Measurements from ENCODE around the gene C9orf85.

The C9orf85 gene

DNA sequence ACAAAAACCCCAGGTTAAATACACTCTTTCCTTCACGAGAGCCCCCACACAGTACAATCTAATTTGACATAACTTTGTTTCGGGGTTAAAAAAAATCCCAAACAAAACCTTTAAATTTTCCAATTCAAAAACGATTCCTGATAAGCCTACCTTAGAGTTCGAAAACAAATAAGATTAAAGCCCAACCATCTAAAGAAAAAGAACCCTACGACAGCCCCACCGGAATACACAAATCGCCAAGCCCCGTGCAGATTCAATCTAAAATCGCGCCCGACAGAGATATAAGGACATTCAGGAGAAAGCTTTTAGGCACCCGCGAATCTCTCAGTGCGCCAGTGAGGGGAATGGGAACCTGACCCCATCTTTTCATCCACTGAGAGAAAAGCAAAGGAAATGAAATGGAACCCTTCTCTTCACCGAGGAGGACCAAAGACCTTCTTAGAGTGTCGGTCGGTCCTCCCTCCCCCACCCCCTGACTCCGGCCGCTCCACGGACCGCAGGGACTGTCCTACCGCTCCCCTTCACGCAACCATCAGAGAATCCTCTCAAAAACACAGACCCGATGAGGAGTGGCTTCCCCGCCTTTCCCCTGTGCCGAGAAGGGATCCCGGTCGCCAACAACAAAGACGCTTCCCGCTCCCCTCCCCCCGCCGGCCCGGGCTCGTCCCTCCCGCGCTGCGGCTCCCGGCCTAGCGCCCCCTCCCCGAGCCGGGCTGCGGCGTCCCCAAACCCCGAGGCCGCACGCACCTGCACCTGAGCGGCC is 1.4 kb upstream of the C9orf85 start:
- H3K27me3 ChIP-seq (ENCODE audit: control insufficient read depth, insufficient read depth, low read length) = no peaks in the 10 kb centered on the region
- H3K9ac ChIP-seq (ENCODE audit: low read length) = peak overlapping the region; percentile 96
- H3K36me3 ChIP-seq (ENCODE audit: control insufficient read depth, low read depth, low read length) = peaks cover 9% of the 10 kb centered on the region
- H3K9me3 ChIP-seq (ENCODE audit: control insufficient read depth, low read depth, low read length) = no peaks in the 10 kb centered on the region
- H3K4me1 ChIP-seq (ENCODE audit: control insufficient read depth, low read depth, low read length) = peaks cover 14% of the 10 kb centered on the region
- peak overlapping the region; percentile 93 for H3K27ac ChIP-seq (ENCODE audit: low read length)
- H3K4me3 ChIP-seq (ENCODE audit: low read length) = peak overlapping the region; percentile 86

DNA sequence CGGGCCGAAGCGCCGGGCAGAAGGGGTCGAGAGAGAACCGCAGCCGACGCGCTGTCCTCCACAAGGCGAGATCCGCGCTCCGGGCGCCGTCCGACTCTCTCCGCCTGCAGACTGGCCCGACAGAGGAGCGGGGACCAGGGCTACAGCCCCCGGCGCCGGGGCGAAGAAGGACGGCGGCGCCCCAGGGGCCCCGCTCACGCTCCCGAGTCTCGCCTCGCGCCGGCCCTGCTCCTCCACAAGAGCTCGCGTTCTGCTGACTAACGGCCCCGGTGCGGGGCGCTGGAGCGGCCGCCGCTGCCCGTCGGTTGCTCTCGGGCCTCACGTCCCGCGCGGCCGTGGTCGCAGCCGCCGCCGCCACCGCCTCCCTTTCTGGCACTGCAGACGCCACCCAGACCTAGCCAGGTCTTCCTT is 784 bp upstream of the C9orf85 start:
- peak overlapping the region; percentile 86 for H3K4me3 ChIP-seq (ENCODE audit: low read length)
- H3K27me3 ChIP-seq (ENCODE audit: control insufficient read depth, insufficient read depth, low read length) = no peaks in the 10 kb centered on the region
- peak overlapping the region; percentile 65 for H3K27ac ChIP-seq (ENCODE audit: low read length)
- H3K4me1 ChIP-seq (ENCODE audit: control insufficient read depth, low read depth, low read length) = peaks cover 14% of the 10 kb centered on the region
- no peaks in the 10 kb centered on the region for H3K9me3 ChIP-seq (ENCODE audit: control insufficient read depth, low read depth, low read length)
- peaks cover 9% of the 10 kb centered on the region for H3K36me3 ChIP-seq (ENCODE audit: control insufficient read depth, low read depth, low read length)
- peak overlapping the region; percentile 96 for H3K9ac ChIP-seq (ENCODE audit: low read length)

DNA sequence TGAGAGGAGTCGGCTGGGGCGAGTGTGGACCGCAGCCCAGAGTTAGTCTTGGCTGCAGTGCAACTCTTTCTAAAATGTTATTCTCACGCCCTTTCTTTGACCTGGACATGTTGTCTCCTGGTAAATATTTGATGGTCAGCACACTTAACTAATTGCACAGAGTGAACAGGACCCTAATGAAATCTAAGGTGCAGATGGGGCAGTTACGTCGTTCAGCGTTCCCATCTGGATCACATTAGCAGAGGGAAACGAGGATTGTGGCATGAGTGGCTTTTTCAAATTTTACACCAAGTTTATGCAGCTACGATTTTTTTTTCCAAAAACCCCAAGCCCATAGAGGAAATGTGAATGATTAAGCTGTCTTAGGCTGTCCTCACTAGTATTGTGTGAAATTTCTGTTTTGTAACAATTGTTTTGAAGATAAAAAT is 483 bp downstream of the C9orf85 start:
- Histone ChIP-seq H3K9me3 (ENCODE audit: control insufficient read depth, low read depth, low read length) (no peaks in the 10 kb centered on the region), H3K4me3 (ENCODE audit: low read length) (peak overlapping the region; percentile 86), H3K4me1 (ENCODE audit: control insufficient read depth, low read depth, low read length) (peaks cover 16% of the 10 kb centered on the region), H3K9ac (ENCODE audit: low read length) (peak overlapping the region; percentile 65), H3K27me3 (ENCODE audit: control insufficient read depth, insufficient read depth, low read length) (no peaks in the 10 kb centered on the region), H3K36me3 (ENCODE audit: control insufficient read depth, low read depth, low read length) (peaks cover 3% of the 10 kb centered on the region), H3K27ac (ENCODE audit: low read length) (peak overlapping the region; percentile 39)

GRCh38 chr9:71915495-71915894 is 4.1 kb downstream of the C9orf85 start:
- Histone ChIP-seq H3K4me1 (ENCODE audit: control insufficient read depth, low read depth, low read length) (peaks cover 17% of the 10 kb centered on the region), H3K4me3 (ENCODE audit: low read length) (no peak overlapping the region), H3K27me3 (ENCODE audit: control insufficient read depth, insufficient read depth, low read length) (no peaks in the 10 kb centered on the region)

DNA sequence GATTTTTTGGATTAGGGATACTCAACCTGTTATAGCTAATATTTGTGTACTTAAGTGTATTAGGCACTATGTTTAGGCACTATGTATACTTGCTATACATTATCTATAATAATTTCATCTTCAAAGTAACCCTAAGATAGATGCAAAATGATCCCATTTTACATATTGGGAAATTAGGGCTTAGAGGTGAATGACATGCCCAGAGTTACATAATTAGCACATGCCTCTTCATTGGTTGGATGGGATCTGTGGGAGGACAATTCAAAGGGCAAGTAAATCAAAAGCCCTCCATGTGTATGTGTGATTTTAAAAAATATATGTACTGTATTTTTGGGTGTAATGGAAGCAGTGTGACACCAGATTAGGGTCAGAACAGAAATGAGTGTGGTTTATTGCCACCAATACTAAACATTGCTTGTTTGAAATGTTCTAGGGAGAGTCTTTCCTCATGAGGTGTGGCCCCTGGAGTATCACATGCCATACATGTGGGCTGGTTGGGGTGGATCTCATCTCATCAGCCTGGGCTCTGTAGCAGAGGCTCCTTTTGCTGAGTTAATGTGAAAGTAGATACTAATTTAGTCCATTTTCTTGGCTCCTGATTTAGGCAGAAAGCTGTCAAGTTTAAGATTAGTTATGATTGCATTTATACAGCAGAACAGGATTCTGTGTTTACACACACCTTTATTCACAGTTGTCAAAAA is 5.5 kb downstream of the C9orf85 start:
- Histone ChIP-seq H3K27me3 (ENCODE audit: control insufficient read depth, insufficient read depth, low read length) (no peaks in the 10 kb centered on the region), H3K4me3 (ENCODE audit: low read length) (no peak overlapping the region), H3K36me3 (ENCODE audit: control insufficient read depth, low read depth, low read length) (peaks cover 3% of the 10 kb centered on the region), H3K9ac (ENCODE audit: low read length) (no peak overlapping the region), H3K4me1 (ENCODE audit: control insufficient read depth, low read depth, low read length) (peaks cover 27% of the 10 kb centered on the region), H3K9me3 (ENCODE audit: control insufficient read depth, low read depth, low read length) (no peaks in the 10 kb centered on the region), H3K27ac (ENCODE audit: low read length) (no peak overlapping the region)

More at GRCh38 chr9:71915495-71915894, 4.1 kb downstream of the C9orf85 start:
- Histone ChIP-seq H3K9me3 (ENCODE audit: control insufficient read depth, low read depth, low read length) (no peaks in the 10 kb centered on the region), H3K36me3 (ENCODE audit: control insufficient read depth, low read depth, low read length) (peaks cover 3% of the 10 kb centered on the region), H3K9ac (ENCODE audit: low read length) (no peak overlapping the region), H3K27ac (ENCODE audit: low read length) (no peak overlapping the region)

DNA sequence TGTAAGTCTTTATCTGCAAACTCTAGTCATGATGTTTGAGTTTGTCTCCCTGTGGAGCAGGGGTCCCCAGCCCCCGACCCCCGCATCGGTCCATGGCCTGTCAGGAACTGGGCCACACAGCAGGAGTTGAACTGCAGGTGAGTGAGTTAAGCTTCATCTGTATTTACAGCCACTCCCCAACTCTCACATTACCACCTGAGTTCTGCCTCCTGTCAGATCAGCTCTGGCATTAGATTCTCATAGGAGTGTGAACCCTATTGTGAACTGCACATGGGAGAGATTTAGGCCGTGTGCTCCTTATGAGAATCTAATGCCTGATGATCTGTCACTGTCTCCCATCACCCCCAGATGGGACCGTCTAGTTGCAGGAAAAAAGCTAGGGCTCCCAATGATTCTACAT is 7.0 kb downstream of the C9orf85 start:
- H3K9ac ChIP-seq (ENCODE audit: low read length) = no peak overlapping the region
- H3K27ac ChIP-seq (ENCODE audit: low read length) = no peak overlapping the region
- no peak overlapping the region for H3K4me3 ChIP-seq (ENCODE audit: low read length)
- H3K27me3 ChIP-seq (ENCODE audit: control insufficient read depth, insufficient read depth, low read length) = no peaks in the 10 kb centered on the region
- H3K9me3 ChIP-seq (ENCODE audit: control insufficient read depth, low read depth, low read length) = no peaks in the 10 kb centered on the region
- peaks cover 21% of the 10 kb centered on the region for H3K4me1 ChIP-seq (ENCODE audit: control insufficient read depth, low read depth, low read length)
- H3K36me3 ChIP-seq (ENCODE audit: control insufficient read depth, low read depth, low read length) = peaks cover 3% of the 10 kb centered on the region

GRCh38 chr9:71920456-71921189 is 9.2 kb downstream of the C9orf85 start:
- H3K9ac ChIP-seq (ENCODE audit: low read length) = peak overlapping the region; percentile 37
- H3K36me3 ChIP-seq (ENCODE audit: control insufficient read depth, low read depth, low read length) = peaks cover 3% of the 10 kb centered on the region
- H3K4me1 ChIP-seq (ENCODE audit: control insufficient read depth, low read depth, low read length) = peaks cover 28% of the 10 kb centered on the region
- H3K4me3 ChIP-seq (ENCODE audit: low read length) = peak overlapping the region; percentile 12
- no peaks in the 10 kb centered on the region for H3K9me3 ChIP-seq (ENCODE audit: control insufficient read depth, low read depth, low read length)
- H3K27me3 ChIP-seq (ENCODE audit: control insufficient read depth, insufficient read depth, low read length) = no peaks in the 10 kb centered on the region
- H3K27ac ChIP-seq (ENCODE audit: low read length) = peak overlapping the region; percentile 92

DNA sequence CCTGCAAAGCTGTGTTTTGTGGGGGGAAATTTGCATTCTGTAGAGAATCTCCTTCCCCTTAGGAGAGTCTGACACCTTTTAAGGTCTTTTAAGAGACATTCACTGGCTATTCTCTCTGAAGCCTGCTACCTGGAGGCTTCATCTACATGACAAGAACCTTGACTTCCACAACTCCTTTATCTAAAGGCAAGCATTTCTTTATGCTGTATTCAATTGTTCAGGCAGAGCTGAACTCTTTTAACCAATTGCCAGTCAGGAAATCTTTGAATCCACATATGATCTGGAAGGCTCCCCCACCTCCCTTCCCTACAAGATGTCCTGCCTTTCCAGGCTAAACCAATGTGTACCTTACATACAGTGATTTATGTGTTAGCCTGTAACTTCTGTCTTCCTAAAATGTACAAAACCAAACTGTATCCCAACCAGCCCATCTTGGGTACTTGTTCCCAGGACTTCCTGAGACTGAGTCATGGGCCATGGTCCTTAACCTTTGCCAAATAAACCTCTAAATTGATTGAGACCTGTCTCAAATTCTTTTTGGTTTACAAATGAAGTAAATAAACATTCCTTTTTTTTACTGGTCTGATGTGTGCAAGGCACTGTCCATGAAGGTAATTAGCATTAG is 9.9 kb downstream of the C9orf85 start:
- H3K4me1 ChIP-seq (ENCODE audit: control insufficient read depth, low read depth, low read length) = peaks cover 33% of the 10 kb centered on the region
- H3K4me3 ChIP-seq (ENCODE audit: low read length) = peak overlapping the region; percentile 12
- no peaks in the 10 kb centered on the region for H3K9me3 ChIP-seq (ENCODE audit: control insufficient read depth, low read depth, low read length)
- peak overlapping the region; percentile 37 for H3K9ac ChIP-seq (ENCODE audit: low read length)
- H3K27me3 ChIP-seq (ENCODE audit: control insufficient read depth, insufficient read depth, low read length) = no peaks in the 10 kb centered on the region
- peaks cover 3% of the 10 kb centered on the region for H3K36me3 ChIP-seq (ENCODE audit: control insufficient read depth, low read depth, low read length)
- H3K27ac ChIP-seq (ENCODE audit: low read length) = peak overlapping the region; percentile 92

DNA sequence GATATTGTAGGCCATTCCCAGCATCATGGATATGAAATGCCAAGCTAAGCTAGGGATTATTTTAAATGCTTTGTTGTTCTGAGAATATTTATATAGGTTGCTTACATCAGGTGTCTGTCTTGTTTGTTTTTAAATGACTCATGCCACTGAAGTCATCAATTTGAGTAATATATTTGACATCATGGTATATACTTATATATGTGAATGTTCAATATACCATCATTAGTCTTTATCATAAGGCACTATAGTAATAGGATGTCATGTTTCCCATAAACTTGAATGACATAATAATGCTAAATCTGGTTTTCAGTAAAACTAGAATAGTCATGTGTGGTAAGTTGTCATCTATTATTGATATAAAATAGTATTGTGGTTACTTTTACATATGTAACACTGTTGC is 13.1 kb downstream of the C9orf85 start:
- no peaks in the 10 kb centered on the region for H3K9me3 ChIP-seq (ENCODE audit: control insufficient read depth, low read depth, low read length)
- no peaks in the 10 kb centered on the region for H3K36me3 ChIP-seq (ENCODE audit: control insufficient read depth, low read depth, low read length)
- H3K4me3 ChIP-seq (ENCODE audit: low read length) = no peak overlapping the region
- H3K27me3 ChIP-seq (ENCODE audit: control insufficient read depth, insufficient read depth, low read length) = no peaks in the 10 kb centered on the region
- no peak overlapping the region for H3K27ac ChIP-seq (ENCODE audit: low read length)
- peaks cover 42% of the 10 kb centered on the region for H3K4me1 ChIP-seq (ENCODE audit: control insufficient read depth, low read depth, low read length)
- H3K9ac ChIP-seq (ENCODE audit: low read length) = no peak overlapping the region

GRCh38 chr9:71925834-71926233 is 14.4 kb downstream of the C9orf85 start:
- Histone ChIP-seq H3K36me3 (ENCODE audit: control insufficient read depth, low read depth, low read length) (no peaks in the 10 kb centered on the region), H3K4me3 (ENCODE audit: low read length) (no peak overlapping the region), H3K27me3 (ENCODE audit: control insufficient read depth, insufficient read depth, low read length) (no peaks in the 10 kb centered on the region), H3K9me3 (ENCODE audit: control insufficient read depth, low read depth, low read length) (no peaks in the 10 kb centered on the region), H3K27ac (ENCODE audit: low read length) (no peak overlapping the region), H3K4me1 (ENCODE audit: control insufficient read depth, low read depth, low read length) (peaks cover 31% of the 10 kb centered on the region), H3K9ac (ENCODE audit: low read length) (no peak overlapping the region)

- H3K9ac ChIP-seq (ENCODE audit: low read length) = no peak overlapping the region
- H3K36me3 ChIP-seq (ENCODE audit: control insufficient read depth, low read depth, low read length) = no peaks in the 10 kb centered on the region
- no peak overlapping the region for H3K4me3 ChIP-seq (ENCODE audit: low read length)
- peaks cover 25% of the 10 kb centered on the region for H3K4me1 ChIP-seq (ENCODE audit: control insufficient read depth, low read depth, low read length)
- no peak overlapping the region for H3K27ac ChIP-seq (ENCODE audit: low read length)
- no peaks in the 10 kb centered on the region for H3K27me3 ChIP-seq (ENCODE audit: control insufficient read depth, insufficient read depth, low read length)
- H3K9me3 ChIP-seq (ENCODE audit: control insufficient read depth, low read depth, low read length) = no peaks in the 10 kb centered on the region
Measured at GRCh38 chr9:71928376-71928775, 16.9 kb downstream of the C9orf85 start.

All from iPS-18a (cell line).